Endothelial cell of umbilical vein (primary cell): ENCODE data around the gene TSHZ3. TPM values are rescaled to one million over a fixed set of nuclear protein-coding genes. Genes with fewer than 3 reads are reported as not detected.

ENCODE experiments used
- BruUV-seq: library from RNA; stranded (reverse); fragments of 400-500 nt; replicated peaks from 2 replicates; lab custom pipeline; 2021; lab: Mats Ljungman, UMichigan
- CTCF ChIA-PET: fragments of 300-600, 350-600 bp; sonication (Branson Sonifier 250); formaldehyde crosslinking; loops from one replicate; lab custom pipeline; 2021; ENCODE audit warnings: antibody characterized with exemption, inconsistent platforms; lab: Charles Lee
- POLR2A ChIA-PET: fragments of 300-600, 350-600 bp; sonication (Branson Sonifier 250); formaldehyde crosslinking; loops from one replicate; lab custom pipeline; 2021; ENCODE audit warnings: antibody characterized with exemption, inconsistent platforms; lab: Charles Lee
- DNase-seq: peaks from one replicate; pipeline ENCODE4 v3.0.0-alpha.2; 2011; ENCODE audit warnings: low read depth, low spot score
- FAIRE-seq: peaks from 2 replicates; lab custom pipeline; 2011; peaks lifted over from hg19 to GRCh38; lab: Jason Lieb, UNC
- H2AFZ ChIP-seq: 2 replicates; pipeline ENCODE4 v1.6.0; 2012; ENCODE audit warnings: low read depth, low read length, control low read depth, inconsistent platforms
- H3K27ac ChIP-seq: 2 replicates; pipeline ENCODE4 v1.5.1; 2011; ENCODE audit warnings: low read depth, mild to moderate bottlenecking, control low read depth, low read length, moderate library complexity; ENCODE audit not compliant: insufficient read depth
- H3K27me3 ChIP-seq, 2 experiments: 2 replicates each; pipeline versions ENCODE4 v1.6.0 to v1.6.1; 2011; ENCODE audit warnings: low read length in 2 of 2, mixed read lengths in 1 of 2; ENCODE audit not compliant: control insufficient read depth in 2 of 2, insufficient read depth in 2 of 2
- H3K36me3 ChIP-seq, 2 experiments: 2 replicates in 1 of 2; 3 replicates in 1 of 2; pipeline ENCODE4 v1.5.1; 2011; ENCODE audit warnings: low read length in 2 of 2, mild to moderate bottlenecking in 1 of 2, moderate library complexity in 1 of 2; ENCODE audit not compliant: control insufficient read depth in 2 of 2, insufficient read depth in 2 of 2; ENCODE audit errors: extremely low read depth in 1 of 2
- H3K4me1 ChIP-seq: 3 replicates; pipeline ENCODE4 v1.5.1; 2011; ENCODE audit warnings: mild to moderate bottlenecking, low read length; ENCODE audit not compliant: control insufficient read depth, insufficient read depth; ENCODE audit errors: extremely low read depth
- H3K4me2 ChIP-seq: 2 replicates; pipeline ENCODE4 v1.6.1; 2011; ENCODE audit warnings: low read length, control low read depth, mixed read lengths; ENCODE audit not compliant: insufficient read depth
- H3K4me3 ChIP-seq, 3 experiments: fragments of 200-600 bp in 1 of 3; sonication (generic), shearing (Covaris generic) in 1 of 3; replicated peaks in 1 of 3; 2 replicates each; pipeline ENCODE4 v1.5.1; 2011 to 2016; ENCODE audit warnings: control low read depth in 3 of 3, low read length in 3 of 3, mild to moderate bottlenecking in 2 of 3, inconsistent platforms in 1 of 3, low read depth in 1 of 3, moderate library complexity in 1 of 3; ENCODE audit not compliant: insufficient read depth in 1 of 3
- H3K79me2 ChIP-seq: 2 replicates; pipeline ENCODE4 v1.6.0; 2012; ENCODE audit warnings: low read length, inconsistent platforms; ENCODE audit not compliant: control insufficient read depth, insufficient read depth
- H3K9ac ChIP-seq: replicated peaks from 2 replicates; pipeline ENCODE3; 2011; ENCODE audit warnings: low read length, control low read depth; ENCODE audit not compliant: insufficient read depth; ENCODE audit errors: extremely low read depth
- H3K9me1 ChIP-seq: replicated peaks from 3 replicates; pipeline ENCODE4 v1.6.0; 2011; ENCODE audit warnings: mild to moderate bottlenecking, low read length; ENCODE audit not compliant: control insufficient read depth, insufficient read depth; ENCODE audit errors: extremely low read depth
- H3K9me3 ChIP-seq: replicated peaks from 2 replicates; pipeline ENCODE4 v1.5.1; 2012; ENCODE audit warnings: low read length, inconsistent platforms; ENCODE audit not compliant: control insufficient read depth, insufficient read depth
- H4K20me1 ChIP-seq: replicated peaks from 2 replicates; pipeline ENCODE3; 2011; ENCODE audit warnings: mild to moderate bottlenecking, low read length; ENCODE audit not compliant: control insufficient read depth, insufficient read depth; ENCODE audit errors: extremely low read depth
- EZH2 ChIP-seq: IDR thresholded peaks from 2 replicates; pipeline ENCODE4 v1.6.1; 2012; ENCODE audit warnings: borderline replicate concordance, low read depth, mild to moderate bottlenecking, moderate library complexity, low read length, inconsistent platforms; ENCODE audit not compliant: severe bottlenecking
- FOS ChIP-seq: IDR thresholded peaks from 2 replicates; pipeline ENCODE4 v1.6.1; 2011; ENCODE audit warnings: mild to moderate bottlenecking, low read length, moderate library complexity, borderline replicate concordance; ENCODE audit not compliant: insufficient read depth
- GATA2 ChIP-seq: IDR thresholded peaks from 2 replicates; pipeline ENCODE4 v1.7.0; 2011; ENCODE audit warnings: low read depth, mild to moderate bottlenecking, moderate library complexity, mixed read lengths, low read length; ENCODE audit not compliant: insufficient read length, insufficient read depth
- JUN ChIP-seq: IDR thresholded peaks from 2 replicates; pipeline ENCODE4 v1.6.1; 2011; ENCODE audit warnings: borderline replicate concordance, low read depth; ENCODE audit not compliant: insufficient read length, insufficient read depth
- MYC ChIP-seq: IDR thresholded peaks from one replicate; pipeline ENCODE4 v1.6.1; 2011; ENCODE audit warnings: mild to moderate bottlenecking, low read depth, low read length
- POLR2A ChIP-seq: IDR thresholded peaks from 2 replicates; pipeline ENCODE4 v1.6.1; 2012; ENCODE audit warnings: low read depth, mild to moderate bottlenecking, control low read depth, low read length
- POLR2AphosphoS5 ChIP-seq: IDR thresholded peaks from 2 replicates; pipeline ENCODE4 v1.6.1; 2012; ENCODE audit warnings: low read depth, mild to moderate bottlenecking, control low read depth, low read length, moderate library complexity; ENCODE audit not compliant: insufficient read depth
- dilution Hi-C: fragments of 300-500 bp; cut with MboI; formaldehyde crosslinking; loops from one replicate; pipeline ENCODE4 v1.15.0; 2019; ENCODE audit warnings: low sequenced_read_pairs; ENCODE audit not compliant: extremely low pct_ligation_motif_present
- intact Hi-C: fragments of 100-400 bp; cut with micrococcal nuclease; formaldehyde crosslinking; loops from one replicate; pipeline ENCODE4 v1.10.0; 2022
- polyA plus RNA-seq, 4 experiments: library from polyadenylated mRNA; depleted of rRNA in 3 of 4; stranded (reverse) in 3 of 4; unstranded in 1 of 4; fragments of >200 nt; gene quantifications; 2 replicates each; pipeline versions ENCODE4 v1.2.1 to v1.2.3, GENCODE V29; 2011 to 2012; ENCODE audit warnings: missing spikeins in 1 of 4
- total RNA-seq: library from RNA; stranded (reverse); gene quantifications from 2 replicates; pipeline ENCODE4 v1.2.3, GENCODE V29; 2021
- TF ChIP-seq, protein P1 (sequence below), 2 donors: IDR thresholded peaks; 1 replicate in 1 of 2; 2 replicates in 1 of 2; pipeline ENCODE4 v1.5.1; 2011; ENCODE audit warnings: low read length in 2 of 2, mild to moderate bottlenecking in 2 of 2, moderate library complexity in 2 of 2, control low read depth in 1 of 2, inconsistent platforms in 1 of 2, low read depth in 1 of 2; ENCODE audit not compliant: insufficient read depth in 1 of 2; ENCODE audit errors: extremely low read depth in 1 of 2
- TF ChIP-seq, protein P2 (sequence below): IDR thresholded peaks from 2 replicates; pipeline ENCODE4 v1.6.1; 2011; ENCODE audit not compliant: insufficient read depth, insufficient read length

The TSHZ3 gene
- total and polyA plus RNA-seq, 2 donors (not counting 3 experiments of a cell fraction or from before 2014, with no cell fraction given), result 1.2 to 6.2 TPM

DNA sequence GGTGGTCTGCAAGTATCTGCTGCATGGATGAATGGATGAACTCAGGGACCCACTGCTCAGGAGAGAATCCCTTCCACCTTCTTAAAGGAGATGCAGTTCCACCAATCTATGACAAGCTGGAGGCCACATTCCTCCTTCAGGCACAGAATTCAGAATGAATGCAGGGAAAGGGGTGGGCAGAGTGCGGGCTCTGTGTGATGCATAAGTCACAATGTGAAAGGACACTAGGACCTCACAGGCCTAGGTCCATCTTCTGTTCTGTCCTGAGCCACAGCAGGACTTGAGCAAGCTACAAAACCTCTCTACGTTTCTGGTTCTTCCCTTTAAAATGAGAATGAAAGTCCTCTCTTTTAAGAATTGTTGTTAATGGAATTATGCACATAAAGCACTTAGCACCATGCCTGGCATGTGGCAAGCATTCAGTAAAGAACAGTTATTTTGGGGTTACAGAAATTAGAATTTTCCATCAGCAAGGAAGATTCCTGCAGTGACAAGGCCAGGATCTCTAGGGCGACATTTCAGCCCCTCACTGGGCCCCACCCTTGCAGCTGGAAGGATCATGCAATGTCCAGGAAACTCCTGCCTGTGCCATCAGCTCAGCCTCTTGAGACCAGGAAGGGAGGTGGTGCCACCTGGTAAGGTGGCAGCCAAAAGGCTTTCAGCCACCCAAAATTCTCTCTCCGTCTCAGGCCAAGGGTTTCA, 38.7 kb downstream of the TSHZ3 start:
- CTCF ChIA-PET, result no interaction called here
- POLR2A ChIA-PET, result no interaction called here

More for the DNA sequence above, 38.7 kb downstream of the TSHZ3 start:
- H3K4me2 ChIP-seq, result no peak overlapping the region
- no peaks in the 10 kb centered on the region for H3K9me3 ChIP-seq
- no peak overlapping the region for H3K27ac ChIP-seq
- H3K4me3 ChIP-seq, result no peak overlapping the region
- FAIRE-seq, result no peak
- H2AFZ ChIP-seq, result no peak overlapping the region
- H4K20me1 ChIP-seq, result no peaks in the 10 kb centered on the region
- no peaks in the 10 kb centered on the region for H3K36me3 ChIP-seq
- no peaks in the 10 kb centered on the region for H3K79me2 ChIP-seq
- intact Hi-C loops (no loop called here), dilution Hi-C loops (no loop called here)
- H3K9ac ChIP-seq, result no peak overlapping the region
- H3K4me1 ChIP-seq, result no peaks in the 10 kb centered on the region
- no TSS peak for BruUV-seq
- TF ChIP-seq POLR2AphosphoS5 (no peak), EZH2 (no peak), GATA2 (no peak), MYC (no peak), FOS (no peak), POLR2A (no peak), JUN (no peak)
- TF ChIP-seq, protein P1, sequence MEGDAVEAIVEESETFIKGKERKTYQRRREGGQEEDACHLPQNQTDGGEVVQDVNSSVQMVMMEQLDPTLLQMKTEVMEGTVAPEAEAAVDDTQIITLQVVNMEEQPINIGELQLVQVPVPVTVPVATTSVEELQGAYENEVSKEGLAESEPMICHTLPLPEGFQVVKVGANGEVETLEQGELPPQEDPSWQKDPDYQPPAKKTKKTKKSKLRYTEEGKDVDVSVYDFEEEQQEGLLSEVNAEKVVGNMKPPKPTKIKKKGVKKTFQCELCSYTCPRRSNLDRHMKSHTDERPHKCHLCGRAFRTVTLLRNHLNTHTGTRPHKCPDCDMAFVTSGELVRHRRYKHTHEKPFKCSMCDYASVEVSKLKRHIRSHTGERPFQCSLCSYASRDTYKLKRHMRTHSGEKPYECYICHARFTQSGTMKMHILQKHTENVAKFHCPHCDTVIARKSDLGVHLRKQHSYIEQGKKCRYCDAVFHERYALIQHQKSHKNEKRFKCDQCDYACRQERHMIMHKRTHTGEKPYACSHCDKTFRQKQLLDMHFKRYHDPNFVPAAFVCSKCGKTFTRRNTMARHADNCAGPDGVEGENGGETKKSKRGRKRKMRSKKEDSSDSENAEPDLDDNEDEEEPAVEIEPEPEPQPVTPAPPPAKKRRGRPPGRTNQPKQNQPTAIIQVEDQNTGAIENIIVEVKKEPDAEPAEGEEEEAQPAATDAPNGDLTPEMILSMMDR (IDR thresholded peaks at IDR 0.05; ENCODE audit: extremely low read depth in 1 of 2, insufficient read depth in 1 of 2, low read depth in 1 of 2, low read length in 2 of 2), result no peak
- TF ChIP-seq, protein P2, sequence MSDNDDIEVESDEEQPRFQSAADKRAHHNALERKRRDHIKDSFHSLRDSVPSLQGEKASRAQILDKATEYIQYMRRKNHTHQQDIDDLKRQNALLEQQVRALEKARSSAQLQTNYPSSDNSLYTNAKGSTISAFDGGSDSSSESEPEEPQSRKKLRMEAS, result no peak
- H3K9me1 ChIP-seq, result no peaks in the 10 kb centered on the region
- DNase-seq, result no peak
- no peaks in the 10 kb centered on the region for H3K27me3 ChIP-seq
